Astrocyte (in vitro differentiated cells and primary cell): Measurements from ENCODE around the gene FZD10. TPM values are rescaled to one million over a fixed set of nuclear protein-coding genes. Genes with fewer than 3 reads are reported as not detected.

Source experiments
- DNase-seq: peaks from one replicate; pipeline ENCODE4 v3.0.0-alpha.2; 2010; ENCODE audit warnings: low read depth
- FAIRE-seq: peaks from 2 replicates; lab custom pipeline; 2011; peaks lifted over from hg19 to GRCh38; lab: Jason Lieb, UNC
- H2AFZ ChIP-seq: 2 replicates; pipeline ENCODE4 v1.6.0; 2012; ENCODE audit warnings: low read depth, low read length, inconsistent platforms
- H3K27ac ChIP-seq: 2 replicates; pipeline ENCODE4 v1.5.1; 2011; ENCODE audit warnings: low read depth, low read length, inconsistent platforms
- H3K27me3 ChIP-seq: 2 replicates; pipeline ENCODE4 v1.6.0; 2011; ENCODE audit warnings: low read length, inconsistent platforms; ENCODE audit not compliant: insufficient read depth
- H3K36me3 ChIP-seq: 2 replicates; pipeline ENCODE4 v1.5.1; 2011; ENCODE audit warnings: low read length, inconsistent platforms; ENCODE audit not compliant: insufficient read depth
- H3K4me1 ChIP-seq: 2 replicates; pipeline ENCODE4 v1.5.1; 2011; ENCODE audit warnings: low read length, inconsistent platforms; ENCODE audit not compliant: insufficient read depth
- H3K4me2 ChIP-seq: 2 replicates; pipeline ENCODE4 v1.6.0; 2012; ENCODE audit warnings: low read length, inconsistent platforms
- H3K4me3 ChIP-seq: 2 replicates; pipeline ENCODE4 v1.5.1; 2011; ENCODE audit warnings: low read depth, mild to moderate bottlenecking, low read length, inconsistent platforms; ENCODE audit not compliant: insufficient read depth
- H3K79me2 ChIP-seq: 2 replicates; pipeline ENCODE4 v1.6.0; 2012; ENCODE audit warnings: mild to moderate bottlenecking, low read length, inconsistent platforms; ENCODE audit not compliant: insufficient read depth
- H3K9ac ChIP-seq: 2 replicates; pipeline ENCODE4 v1.6.0; 2012; ENCODE audit warnings: mild to moderate bottlenecking, low read length, inconsistent platforms
- H3K9me3 ChIP-seq: 2 replicates; pipeline ENCODE4 v1.5.1; 2012; ENCODE audit warnings: low read depth, mild to moderate bottlenecking, low read length, inconsistent platforms; ENCODE audit not compliant: insufficient read depth
- H4K20me1 ChIP-seq: 2 replicates; pipeline ENCODE4 v1.6.0; 2012; ENCODE audit warnings: low read length, inconsistent platforms; ENCODE audit not compliant: insufficient read depth
- H3K27ac Mint-ChIP-seq: one replicate; pipeline ENCODE4 v1.8.0; 2021; ENCODE audit warnings: mild to moderate bottlenecking, mixed read lengths; ENCODE audit not compliant: unreplicated experiment
- H3K27me3 Mint-ChIP-seq: one replicate; pipeline ENCODE4 v1.8.0; 2021; ENCODE audit warnings: low read depth, mixed read lengths; ENCODE audit not compliant: unreplicated experiment
- H3K36me3 Mint-ChIP-seq: one replicate; pipeline ENCODE4 v1.8.0; 2021; ENCODE audit warnings: low read depth, mixed read lengths; ENCODE audit not compliant: unreplicated experiment
- H3K4me1 Mint-ChIP-seq: one replicate; pipeline ENCODE4 v1.8.0; 2021; ENCODE audit warnings: low read depth, mixed read lengths; ENCODE audit not compliant: unreplicated experiment
- H3K4me3 Mint-ChIP-seq: one replicate; pipeline ENCODE4 v1.8.0; 2021; ENCODE audit warnings: mild to moderate bottlenecking, moderate library complexity, mixed read lengths; ENCODE audit not compliant: unreplicated experiment
- H3K9me3 Mint-ChIP-seq: one replicate; pipeline ENCODE4 v1.8.0; 2021; ENCODE audit warnings: mild to moderate bottlenecking, mixed read lengths; ENCODE audit not compliant: unreplicated experiment
- EZH2 ChIP-seq: IDR thresholded peaks from 2 replicates; pipeline ENCODE4 v1.6.1; 2012; ENCODE audit warnings: mild to moderate bottlenecking, low read length, inconsistent platforms; ENCODE audit not compliant: insufficient read depth
- total RNA-seq: library from RNA; stranded (reverse); gene quantifications from 2 replicates; pipeline ENCODE4 v1.2.1, GENCODE V29; 2021
- TF ChIP-seq, protein P1 (sequence below): IDR thresholded peaks from 2 replicates; pipeline ENCODE4 v1.5.1; 2011; ENCODE audit warnings: low read depth, mild to moderate bottlenecking, inconsistent platforms, low read length, moderate library complexity; ENCODE audit not compliant: insufficient read depth

Gene FZD10
- total RNA-seq, 1 donor from 2014 or later, result not detected

DNA sequence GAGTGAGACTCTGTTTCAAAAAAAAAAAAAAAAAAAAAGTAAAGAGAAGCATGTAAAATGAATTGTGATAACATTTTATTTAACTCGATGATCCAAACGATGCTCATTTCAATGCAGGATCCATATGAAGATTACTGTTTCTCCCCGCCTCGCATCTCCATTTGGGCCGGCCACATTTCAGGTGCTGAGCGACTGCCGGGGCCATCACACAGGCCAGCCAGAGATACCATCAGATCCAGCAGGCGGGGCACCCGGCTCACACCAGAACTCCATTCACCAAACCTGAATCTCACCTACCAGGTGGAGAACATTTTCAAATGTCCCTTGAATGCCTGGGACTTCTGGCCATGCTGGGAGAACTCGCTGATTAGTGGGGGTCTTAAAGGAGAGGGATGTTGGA, 18.0 kb upstream of the FZD10 start:
- no peak overlapping the region for H3K4me2 ChIP-seq
- no peaks in the 10 kb centered on the region for H3K27me3 ChIP-seq
- Mint-ChIP-seq H3K27ac (no peak overlapping the region), H3K27me3 (no peaks in the 10 kb centered on the region), H3K9me3 (peaks cover 22% of the 10 kb centered on the region), H3K4me3 (no peak overlapping the region), H3K4me1 (no peaks in the 10 kb centered on the region), H3K36me3 (no peaks in the 10 kb centered on the region)
- no peak overlapping the region for H3K9ac ChIP-seq
- no peak for TF ChIP-seq EZH2
- TF ChIP-seq, protein P1, sequence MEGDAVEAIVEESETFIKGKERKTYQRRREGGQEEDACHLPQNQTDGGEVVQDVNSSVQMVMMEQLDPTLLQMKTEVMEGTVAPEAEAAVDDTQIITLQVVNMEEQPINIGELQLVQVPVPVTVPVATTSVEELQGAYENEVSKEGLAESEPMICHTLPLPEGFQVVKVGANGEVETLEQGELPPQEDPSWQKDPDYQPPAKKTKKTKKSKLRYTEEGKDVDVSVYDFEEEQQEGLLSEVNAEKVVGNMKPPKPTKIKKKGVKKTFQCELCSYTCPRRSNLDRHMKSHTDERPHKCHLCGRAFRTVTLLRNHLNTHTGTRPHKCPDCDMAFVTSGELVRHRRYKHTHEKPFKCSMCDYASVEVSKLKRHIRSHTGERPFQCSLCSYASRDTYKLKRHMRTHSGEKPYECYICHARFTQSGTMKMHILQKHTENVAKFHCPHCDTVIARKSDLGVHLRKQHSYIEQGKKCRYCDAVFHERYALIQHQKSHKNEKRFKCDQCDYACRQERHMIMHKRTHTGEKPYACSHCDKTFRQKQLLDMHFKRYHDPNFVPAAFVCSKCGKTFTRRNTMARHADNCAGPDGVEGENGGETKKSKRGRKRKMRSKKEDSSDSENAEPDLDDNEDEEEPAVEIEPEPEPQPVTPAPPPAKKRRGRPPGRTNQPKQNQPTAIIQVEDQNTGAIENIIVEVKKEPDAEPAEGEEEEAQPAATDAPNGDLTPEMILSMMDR, result no peak
- no peak overlapping the region for H3K4me3 ChIP-seq
- no peaks in the 10 kb centered on the region for H3K4me1 ChIP-seq
- no peaks in the 10 kb centered on the region for H3K9me3 ChIP-seq
- no peaks in the 10 kb centered on the region for H3K79me2 ChIP-seq
- H3K36me3 ChIP-seq, result no peaks in the 10 kb centered on the region
- H3K27ac ChIP-seq, result no peak overlapping the region
- H4K20me1 ChIP-seq, result no peaks in the 10 kb centered on the region
- DNase-seq (no peak), FAIRE-seq (no peak)
- H2AFZ ChIP-seq, result no peak overlapping the region

DNA sequence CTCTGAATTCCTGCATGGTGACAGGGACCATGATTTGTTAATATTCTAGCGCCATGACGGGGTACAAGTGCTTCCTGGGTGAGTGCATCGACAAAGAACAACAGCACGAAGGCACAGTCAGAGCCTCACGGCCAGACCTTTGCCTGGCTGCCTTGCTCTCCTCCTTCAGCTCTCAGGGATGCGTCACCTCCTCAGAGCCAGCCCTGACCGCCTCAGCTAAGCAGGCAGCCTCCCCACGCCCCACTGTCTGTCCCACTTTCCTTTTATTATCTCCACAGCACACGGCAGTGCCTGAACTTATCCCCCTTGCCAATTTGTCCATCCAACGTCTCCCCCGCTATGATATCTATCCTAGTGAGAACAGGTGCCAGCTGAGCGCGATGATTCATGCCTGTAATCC, 16.5 kb upstream of the FZD10 start:
- DNase-seq, result no peak
- Histone ChIP-seq H3K9ac (no peak overlapping the region), H2AFZ (no peak overlapping the region), H3K4me1 (no peaks in the 10 kb centered on the region), H3K4me2 (no peak overlapping the region), H3K79me2 (no peaks in the 10 kb centered on the region), H3K4me3 (no peak overlapping the region), H3K27me3 (no peaks in the 10 kb centered on the region), H3K9me3 (no peaks in the 10 kb centered on the region), H3K27ac (no peak overlapping the region), H4K20me1 (no peaks in the 10 kb centered on the region), H3K36me3 (no peaks in the 10 kb centered on the region)
- H3K36me3 Mint-ChIP-seq, result no peaks in the 10 kb centered on the region
- no peak for FAIRE-seq
- H3K27ac Mint-ChIP-seq, result no peak overlapping the region
- peaks cover 22% of the 10 kb centered on the region for H3K9me3 Mint-ChIP-seq
- no peaks in the 10 kb centered on the region for H3K27me3 Mint-ChIP-seq
- no peaks in the 10 kb centered on the region for H3K4me1 Mint-ChIP-seq
- no peak overlapping the region for H3K4me3 Mint-ChIP-seq
- TF ChIP-seq, protein P1, result no peak
- TF ChIP-seq EZH2, result no peak

DNA sequence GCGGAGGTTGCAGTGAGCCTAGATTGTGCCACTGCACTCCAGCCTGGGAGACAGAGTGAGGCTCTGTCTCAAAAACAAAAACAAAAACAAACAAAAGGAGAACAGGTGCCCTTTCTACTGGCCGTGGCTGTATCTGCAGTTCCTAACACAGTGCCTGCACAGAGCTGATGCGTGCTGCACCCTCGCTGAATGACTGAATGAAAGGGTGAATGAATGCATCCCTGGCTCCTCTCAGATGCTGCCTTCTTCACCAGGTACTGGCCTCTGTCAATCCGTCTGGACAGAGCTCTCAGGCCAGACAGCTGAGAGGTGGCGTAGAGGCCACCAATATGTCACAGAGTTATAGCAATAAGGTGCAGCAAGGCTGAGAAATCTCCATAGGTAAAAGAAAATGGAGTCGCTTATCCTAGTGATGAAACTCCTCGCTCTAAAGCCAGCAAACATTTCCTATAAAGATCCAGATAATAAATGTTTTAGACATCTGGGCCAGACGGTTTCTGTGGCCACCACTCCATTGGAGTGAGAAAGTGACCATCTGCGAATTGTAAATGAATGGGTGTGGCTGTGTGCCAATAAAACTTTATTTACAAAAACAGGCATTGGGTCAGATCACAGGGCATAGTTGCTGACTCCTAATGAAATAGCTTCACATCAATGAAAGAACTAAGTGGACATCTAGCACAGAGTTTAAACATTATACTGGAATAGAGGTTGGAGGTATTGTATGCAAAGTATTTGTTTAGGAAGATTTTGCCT, 15.9 kb upstream of the FZD10 start:
- H3K27ac Mint-ChIP-seq, result no peak overlapping the region
- DNase-seq (no peak), FAIRE-seq (no peak)
- Histone ChIP-seq H3K9me3 (no peaks in the 10 kb centered on the region), H3K79me2 (no peaks in the 10 kb centered on the region), H3K36me3 (no peaks in the 10 kb centered on the region), H3K4me3 (no peak overlapping the region), H4K20me1 (no peaks in the 10 kb centered on the region), H3K27me3 (no peaks in the 10 kb centered on the region), H2AFZ (no peak overlapping the region), H3K9ac (no peak overlapping the region), H3K4me1 (no peaks in the 10 kb centered on the region), H3K4me2 (no peak overlapping the region), H3K27ac (no peak overlapping the region)
- no peaks in the 10 kb centered on the region for H3K4me1 Mint-ChIP-seq
- TF ChIP-seq EZH2, result no peak
- TF ChIP-seq, protein P1, result no peak
- peaks cover 20% of the 10 kb centered on the region for H3K9me3 Mint-ChIP-seq
- no peak overlapping the region for H3K4me3 Mint-ChIP-seq
- no peaks in the 10 kb centered on the region for H3K36me3 Mint-ChIP-seq
- H3K27me3 Mint-ChIP-seq, result no peaks in the 10 kb centered on the region
